Left cardiac atrium (tissue), 4 donors: Measurements from ENCODE around the gene MPV17. TPM values are rescaled to one million over a fixed set of nuclear protein-coding genes. Genes with fewer than 3 reads are reported as not detected.
"Not testable (repeated sequence)": the region's sequence is repeated elsewhere in the genome, so short reads cannot be mapped to it uniquely, and the experiment has no call there.

Experiments used
- ATAC-seq, 2 donors: fragments of 200-7000 bp; cut with Tn5 transposase; one replicate each; pipeline ENCODE4 v1.9.1; 2020; ENCODE audit warnings: mild to moderate bottlenecking in 2 of 2, moderate library complexity in 2 of 2
- DNase-seq: peaks from one replicate; pipeline ENCODE4 v3.0.0-alpha.2; 2020
- intact Hi-C, 2 donors: fragments of 100-400 bp; cut with DNase I; formaldehyde crosslinking; loops; one replicate each; pipeline versions ENCODE4 v1.14.1 to v1.15.1; 2022 to 2023
- long read RNA-seq: library from polyadenylated mRNA; unstranded; transcript quantifications from one replicate; pipeline ENCODE4 v2.0.0, GENCODE V29; 2021
- total RNA-seq, 2 donors: library from RNA; stranded (reverse); fragmentation: NEBNext Ultra II Directional; extraction: Animal tissue kit (Norgen Biotek cat#: 25700); gene quantifications; one replicate each; pipeline ENCODE4 v1.2.1, GENCODE V29; 2021
- donor health status: DM: no; HTN: yes; CAD: no.
- donor health status: DM: no; HTN: yes; CAD: no; lungs with severe emphysema.
- donor health status: DM: yes; HTN: yes; CAD: no.
- donor health status: Dilated cardiomyopathy.

MPV17 gene
- 10 to 100 TPM; 52.7 to 60.9 TPM for total RNA-seq
- long read RNA-seq, transcript MPV17-203 (8 exons, 1,005 nt) = major isoform, 9 of 20 reads
- long read RNA-seq, partial matches to known transcripts = 0 of 20 reads
- long read RNA-seq, other reads (novel, unspliced or antisense) = 6 of 20 reads

DNA sequence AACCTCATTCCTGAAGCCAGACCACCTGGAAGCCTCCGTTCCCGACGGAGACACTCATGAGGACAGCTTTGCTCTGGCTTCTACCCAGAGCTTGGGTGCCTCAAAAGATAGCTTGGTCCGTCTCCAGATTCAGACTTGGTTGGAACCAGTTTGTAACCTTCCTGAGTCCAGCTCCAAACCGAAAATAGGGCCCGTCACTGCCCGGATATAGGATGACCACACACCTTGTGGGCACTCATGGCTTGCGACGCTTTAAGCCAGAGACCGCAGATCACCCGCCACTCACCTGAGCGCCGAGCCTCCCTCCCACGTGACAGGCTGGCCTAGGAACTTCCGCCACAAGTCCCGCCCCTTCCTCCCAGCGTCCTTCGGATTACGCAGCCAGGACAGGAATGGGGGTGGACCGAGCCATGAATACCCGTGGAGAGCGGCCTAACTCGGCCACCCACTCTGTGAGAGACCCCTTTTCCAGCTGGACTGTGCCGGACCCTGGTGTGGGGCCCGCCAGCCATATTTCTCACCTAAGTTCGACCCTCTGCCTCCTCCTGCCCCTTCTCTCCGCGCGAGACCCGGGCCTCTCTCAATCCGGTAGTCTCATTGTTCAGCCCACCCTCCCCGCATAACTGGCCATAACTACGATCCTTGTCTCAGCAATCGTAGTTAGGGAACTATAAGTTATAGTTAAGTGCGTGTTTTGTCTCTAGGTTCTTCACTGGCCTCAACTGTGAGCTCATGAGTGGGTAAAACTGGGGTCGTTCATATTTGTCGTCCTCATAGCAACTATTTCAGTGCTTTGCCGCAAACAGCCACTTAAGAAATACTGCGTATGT, at the start of gene MPV17:
Gene MPV17, minus strand, starts transcription at position 332 of the 830 bp plus-strand sequence. CDS start 580 bp downstream, outside the sequence.
- peak; percentile 95 for DNase-seq

GRCh38 chr2:27370816-27371620, 48.1 kb upstream of the MPV17 start:
- DNase-seq (peak; percentile 55), ATAC-seq (peak; percentile 23 to 58)
- intact Hi-C loops = no loop called here

More for the DNA sequence above, at the start of gene MPV17:
- ATAC-seq = peak; percentile 94 to 98
- intact Hi-C loops = loop anchor here in 1 of 2 donors (5.0 kb wide), 1 partner anchor 44 kb away; no protein-coding TSS in a partner anchor

DNA sequence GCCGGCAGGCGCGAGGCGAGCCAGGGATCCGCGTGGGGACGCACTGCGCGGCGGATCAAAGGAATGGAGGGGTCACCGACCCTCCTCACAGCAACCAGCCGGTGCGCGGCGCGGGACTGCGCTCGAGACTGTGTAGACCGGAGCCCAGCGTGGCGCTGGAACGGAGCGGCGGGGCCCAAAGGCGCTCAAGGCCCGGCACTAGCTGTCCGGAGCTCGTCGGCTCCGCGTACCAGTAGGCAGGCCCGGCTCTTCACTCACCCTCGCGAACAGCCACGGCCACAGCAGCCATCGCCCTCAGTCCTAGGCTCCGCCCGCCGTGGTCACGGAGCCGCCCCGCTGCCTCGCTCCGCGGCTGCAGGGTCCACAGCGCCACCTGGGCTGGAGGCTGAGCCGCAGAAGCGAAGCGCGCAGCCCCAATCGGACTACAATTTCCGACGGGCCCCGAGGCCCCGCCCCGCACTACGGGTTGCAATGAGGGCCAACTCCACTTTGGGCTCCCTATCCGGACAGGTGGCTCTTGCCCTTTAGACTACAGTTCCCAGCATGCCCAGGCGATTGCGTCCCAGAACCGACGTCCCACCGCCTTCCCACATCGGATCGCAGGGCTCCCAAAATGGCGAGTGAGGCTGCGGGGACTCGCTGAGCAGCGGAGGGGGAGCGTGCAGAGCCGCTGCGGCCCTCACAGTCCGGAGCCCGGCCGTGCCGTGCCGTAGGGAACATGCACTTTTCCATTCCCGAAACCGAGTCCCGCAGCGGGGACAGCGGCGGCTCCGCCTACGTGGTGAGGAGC, 47.3 kb upstream of the MPV17 start, which contains the start of the genes EIF2B4 and SNX17:
Gene EIF2B4, minus strand, starts transcription at position 313 of the 790 bp plus-strand sequence. Its CDS starts 24 bp downstream, at position 289.
Gene SNX17, plus strand, starts transcription at position 591 of the 790 bp plus-strand sequence. Its CDS starts 128 bp downstream, at position 719.
- intact Hi-C loops = no loop called here
- peak; percentile 99 for DNase-seq
- peak; percentile 95 for ATAC-seq

DNA sequence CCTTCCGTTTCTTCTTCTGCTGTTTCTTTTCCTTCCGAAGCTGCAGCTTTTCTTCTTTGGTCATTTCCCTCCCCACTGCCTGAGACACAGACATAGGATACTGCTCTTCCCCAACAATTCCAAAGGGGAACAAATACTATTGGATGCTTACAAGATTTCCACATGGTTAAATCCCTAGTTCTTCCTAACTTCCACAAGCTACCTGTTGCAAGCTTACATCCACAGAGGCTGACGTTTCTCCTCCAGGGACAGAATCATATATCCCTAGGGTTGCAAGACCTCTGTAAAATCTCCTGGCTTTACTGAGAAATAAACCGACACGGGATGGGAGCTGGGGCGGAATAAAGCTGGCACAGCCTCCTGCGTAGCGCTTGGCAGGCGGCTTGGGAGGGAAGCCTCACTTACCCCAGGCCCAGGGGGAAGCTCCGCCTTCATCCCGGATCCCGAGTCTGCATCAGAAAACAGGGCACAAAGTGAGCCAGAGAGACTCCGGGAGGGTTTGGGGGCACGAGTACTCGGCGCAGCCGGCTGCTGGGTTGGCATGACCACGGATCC, 46.7 kb upstream of the MPV17 start:
- peak; percentile 45 to 62 for ATAC-seq
- intact Hi-C loops = loop anchor here in 1 of 2 donors (5.0 kb wide), 1 partner anchor 47 kb away; the partner anchor contains the start of gene MPV17
- DNase-seq = peak; percentile 82

DNA sequence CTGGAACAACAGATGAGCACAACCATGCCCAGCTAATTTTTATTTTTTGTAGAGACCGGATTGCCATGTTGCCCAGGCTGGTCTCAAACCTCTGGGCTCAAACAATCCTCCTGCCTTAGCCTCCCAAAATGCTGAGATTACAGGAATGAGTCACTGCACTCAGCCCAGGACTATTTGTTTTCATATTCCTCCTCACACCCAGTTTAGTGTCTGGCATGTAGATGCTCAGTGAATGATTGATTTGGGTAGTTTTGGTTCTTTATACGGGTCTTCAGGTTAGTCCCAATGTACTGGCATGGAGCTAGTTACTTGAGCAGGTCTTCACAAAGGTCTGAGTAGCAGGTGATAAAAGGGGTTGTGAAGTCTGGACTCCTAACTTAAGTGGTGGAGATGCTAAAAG, 41.0 kb upstream of the MPV17 start:
- intact Hi-C loops = no loop called here
- no peak for ATAC-seq
- no peak for DNase-seq

DNA sequence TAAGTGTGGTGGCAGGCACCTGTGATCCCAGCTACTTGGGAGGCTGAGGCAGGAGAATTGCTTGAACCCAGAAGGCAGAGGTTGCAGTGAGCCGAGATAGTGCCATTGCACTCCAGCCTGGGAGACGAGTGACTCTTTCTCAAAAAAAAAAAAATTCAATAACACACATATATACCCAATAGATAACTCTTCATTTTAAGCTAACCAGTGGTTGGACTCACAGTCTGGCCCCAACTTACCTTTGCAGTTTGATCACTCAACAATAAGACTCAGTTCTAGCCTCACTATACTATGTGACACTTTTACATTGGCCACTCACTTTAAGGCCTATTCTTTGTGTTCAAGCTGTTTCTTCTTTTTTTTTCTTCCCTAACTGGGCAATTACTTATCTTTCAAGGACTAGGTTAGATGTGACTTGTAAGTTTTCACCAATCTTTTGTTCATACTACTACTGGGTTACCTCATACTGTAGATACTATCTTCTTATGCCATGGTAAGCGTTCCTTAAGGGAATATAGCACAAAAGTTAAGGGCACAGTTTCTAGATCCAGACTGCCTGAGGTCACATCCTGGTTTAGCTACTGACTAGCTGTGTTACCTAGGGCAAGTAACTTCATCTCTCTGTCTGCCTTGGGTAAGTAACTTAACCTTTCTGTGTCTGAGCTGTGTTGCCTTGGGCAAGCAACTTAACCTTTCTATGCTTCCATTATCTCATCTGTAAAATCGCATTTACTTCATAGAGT, 40.0 kb upstream of the MPV17 start:
- no peak for DNase-seq
- intact Hi-C loops = no loop called here
- ATAC-seq = no peak

- ATAC-seq (peak; percentile 97 to 98), DNase-seq (peak; percentile 96)
- intact Hi-C loops = no loop called here
These were observed 33.7 kb upstream of the MPV17 start, which contains the start of gene GTF3C2 for GRCh38 chr2:27356382-27357181. Gene GTF3C2 (minus strand): TSS chr2:27356764. CDS start chr2:27343554, 13,210 bp downstream.

GRCh38 chr2:27356056-27356381, 33.1 kb upstream of the MPV17 start:
- peak; percentile 42 for DNase-seq
- ATAC-seq = peak; percentile 5 to 10
- intact Hi-C loops = no loop called here

DNA sequence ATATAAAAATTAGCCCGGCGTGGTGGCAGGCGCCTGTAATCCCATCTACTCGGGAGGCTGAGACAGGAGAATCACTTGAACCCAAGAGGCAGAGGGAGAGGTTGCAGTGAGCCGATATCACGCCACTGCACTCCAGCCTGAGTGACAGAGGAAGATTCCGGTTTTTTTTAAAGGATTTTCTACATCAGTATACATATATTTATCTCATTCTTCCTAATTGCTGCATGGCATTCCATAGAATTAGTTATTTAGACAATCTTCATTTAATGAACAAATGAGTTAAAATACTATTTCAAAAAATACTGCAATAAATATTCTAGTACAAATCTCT, 31.7 kb upstream of the MPV17 start:
- intact Hi-C loops = no loop called here
- ATAC-seq = no peak
- no peak for DNase-seq

DNA sequence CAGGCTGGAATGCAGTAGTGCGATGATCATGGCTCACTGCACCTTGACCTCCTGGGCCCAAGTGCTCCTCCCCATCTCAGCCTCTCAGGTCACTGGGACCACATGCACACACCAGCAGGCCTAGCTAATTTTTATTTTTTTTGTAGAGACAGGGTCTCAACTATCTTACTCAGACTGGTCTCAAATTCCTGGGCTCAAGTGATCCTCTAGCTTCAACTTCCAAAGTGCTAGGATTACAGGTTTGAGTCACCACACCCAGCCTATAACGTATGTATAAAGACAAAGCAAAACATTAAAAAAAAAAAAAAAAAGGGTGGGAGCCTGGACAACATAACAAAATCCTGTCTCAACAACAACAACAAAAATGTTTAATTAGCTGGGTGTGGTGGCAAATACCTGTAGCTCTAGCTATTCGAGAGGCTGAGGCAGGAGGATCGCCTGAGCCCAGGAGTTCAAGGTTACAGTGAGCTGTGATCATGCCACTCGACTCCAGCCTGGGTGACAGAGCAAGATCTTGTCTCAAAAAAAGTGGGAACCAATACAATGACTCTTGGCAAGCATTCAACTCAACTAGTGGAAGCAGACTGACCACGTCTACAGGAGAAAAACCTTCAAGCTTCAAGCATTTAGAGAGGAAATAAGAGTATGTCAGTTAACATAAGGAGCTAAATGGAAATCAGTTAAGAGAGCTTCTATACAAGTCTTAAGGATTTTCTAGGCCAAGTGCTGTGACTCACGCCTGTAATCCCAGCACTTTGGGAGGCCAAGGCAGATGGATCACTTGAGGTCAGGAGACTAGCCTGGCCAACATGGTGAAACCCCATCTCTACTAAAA, 31.1 kb upstream of the MPV17 start:
- intact Hi-C loops = no loop called here
- ATAC-seq = no peak
- no peak for DNase-seq

DNA sequence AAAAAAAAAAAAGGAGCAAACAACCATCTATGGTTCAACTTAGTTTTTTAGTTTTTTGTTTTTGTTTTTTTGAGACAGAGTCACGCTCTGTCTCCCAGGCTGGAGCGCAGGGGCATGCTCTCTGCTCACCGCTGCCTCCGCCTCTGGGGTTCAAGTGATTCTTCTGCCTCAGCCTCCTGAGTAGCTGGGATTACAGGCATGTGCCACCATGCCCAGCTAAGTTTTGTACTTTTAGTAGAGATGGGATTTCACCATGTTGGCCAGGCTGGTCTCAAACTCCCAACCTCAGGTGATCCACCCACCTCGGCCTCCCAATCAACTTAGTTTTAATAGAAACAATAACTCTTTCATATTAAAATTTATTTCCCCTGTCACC, 30.5 kb upstream of the MPV17 start:
- intact Hi-C loops, ATAC-seq, DNase-seq: not testable (repeated sequence)

DNA sequence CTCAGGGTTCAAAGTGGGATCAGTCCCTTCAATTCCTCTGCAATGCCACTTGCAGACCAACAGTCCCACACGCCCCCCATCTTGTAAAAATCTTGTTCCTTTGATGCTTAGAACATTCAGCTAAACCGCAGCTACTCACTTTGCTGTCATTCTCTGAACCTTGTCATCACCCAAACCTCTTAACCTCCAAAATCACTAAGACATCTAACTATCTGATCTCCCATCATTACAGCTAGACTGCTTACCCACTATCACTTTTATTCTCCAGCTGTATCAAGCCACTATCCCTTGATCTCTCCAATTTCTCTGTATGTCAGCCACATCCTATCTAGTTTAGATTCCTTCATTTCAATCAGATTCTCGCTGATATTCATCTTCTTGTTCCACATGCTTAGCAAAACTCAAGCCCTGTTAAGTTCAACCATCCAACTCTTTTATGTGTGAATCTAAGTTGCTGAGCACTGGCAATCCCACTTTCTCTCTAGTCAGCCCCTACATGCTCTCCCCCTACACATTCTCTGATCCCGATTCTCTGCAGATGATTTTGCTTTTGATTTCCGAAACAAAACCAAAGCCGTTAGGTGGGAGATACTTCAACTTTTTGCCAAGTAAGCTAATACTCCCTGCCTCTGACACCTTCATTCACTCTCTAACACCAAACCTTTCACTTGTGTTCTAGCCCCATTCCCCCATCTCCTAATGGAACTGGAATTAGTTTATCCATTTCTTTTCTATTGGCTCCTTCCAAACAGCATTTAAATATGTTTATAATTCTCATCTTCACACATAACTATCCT, 29.1 kb upstream of the MPV17 start:
- intact Hi-C loops = no loop called here
- DNase-seq (no peak), ATAC-seq (no peak)

DNA sequence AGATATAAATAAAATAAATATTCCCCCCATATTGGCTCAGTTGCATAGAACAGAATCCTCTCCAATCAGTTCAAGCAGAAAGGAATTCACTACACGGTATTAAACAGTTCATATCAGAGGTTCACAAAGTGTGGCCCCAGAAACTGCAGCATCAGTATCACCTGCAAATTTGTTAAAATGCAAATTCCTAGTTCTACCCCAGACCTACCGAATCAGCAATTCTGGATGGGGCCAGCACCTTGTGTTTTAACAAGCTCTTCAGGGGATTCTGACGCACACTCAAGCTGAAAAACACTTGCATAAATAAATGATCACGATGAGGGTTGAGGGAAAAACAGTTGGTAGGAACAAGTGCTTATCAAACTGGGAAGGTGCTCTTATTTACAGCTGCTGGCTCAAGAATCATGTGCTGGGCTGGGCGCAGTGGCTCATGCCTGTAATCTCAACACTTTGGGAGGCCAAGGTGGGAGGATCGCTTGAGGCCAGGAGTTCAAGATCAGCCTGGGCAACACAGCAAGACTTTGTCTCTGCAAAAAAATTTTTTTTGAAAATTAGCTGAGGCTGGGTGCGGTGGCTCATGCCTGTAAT, 27.3 kb upstream of the MPV17 start:
- DNase-seq (no peak), ATAC-seq (no peak)
- intact Hi-C loops = no loop called here

- DNase-seq (no peak), ATAC-seq (no peak)
- intact Hi-C loops = no loop called here
These were observed 24.7 kb upstream of the MPV17 start for GRCh38 chr2:27347641-27348040.

DNA sequence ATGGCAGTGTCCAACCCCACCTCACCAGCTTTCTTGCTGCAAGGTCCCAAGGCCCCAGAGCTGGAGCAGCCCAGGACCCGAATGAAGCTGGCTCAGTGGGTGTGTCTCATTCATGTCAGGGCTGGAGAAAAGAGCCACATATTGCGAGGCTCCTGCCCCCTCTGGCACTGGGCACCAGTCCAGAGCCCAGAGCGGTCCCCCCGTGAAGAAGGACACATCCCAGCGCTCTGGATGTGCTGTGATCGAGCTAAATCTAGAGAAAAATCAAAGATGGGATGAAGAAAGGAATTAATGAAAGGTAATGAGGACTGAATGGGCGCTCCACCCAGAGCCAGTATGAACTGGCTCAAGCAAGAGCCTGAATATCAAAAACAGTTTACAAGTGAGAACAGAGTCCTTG, 13.3 kb upstream of the MPV17 start:
- no peak for DNase-seq
- no peak for ATAC-seq
- intact Hi-C loops = no loop called here
